ENCODE results near the gene LSM4. TPM values are rescaled to one million over a fixed set of nuclear protein-coding genes. Genes with fewer than 3 reads are reported as not detected.

LSM4 gene
- total and polyA plus RNA-seq, 2 of the 4 experiments (the other 2 are of a cell fraction) = 44.8 to 118 TPM

GRCh38 chr19:18332917-18333530 is 10.1 kb upstream of the LSM4 start:
- POLR2A ChIA-PET (ENCODE audit: unreplicated experiment) = no interaction called here
- DNase-seq = no peak
- Histone ChIP-seq H2AFZ (replicated peaks; ENCODE audit: low read length, poor library complexity) (peak overlapping the region; percentile 5), H3K4me2 (ENCODE audit: low read depth, low read length) (no peak overlapping the region), H3K79me1 (ENCODE audit: low read depth in 1 of 2, low read length in 2 of 2) (peaks cover 0 to 4% of the 10 kb centered on the region in 2 experiments; a peak in 1 of 4 replicates), H3K36me3 (ENCODE audit: control insufficient read depth, insufficient read depth, low read length) (no peaks in the 10 kb centered on the region), H4K8ac (ENCODE audit: low read depth in 2 of 2, low read length in 2 of 2) (no peak overlapping the region), H3K56ac (ENCODE audit: extremely low read depth, insufficient read depth, low read length) (no peak overlapping the region), H3K14ac (replicated peaks; ENCODE audit: low read depth, low read length) (no peak overlapping the region), H4K20me1 (ENCODE audit: insufficient read depth, low read length) (no peaks in the 10 kb centered on the region), H3K27ac (ENCODE audit: insufficient read depth, low read length) (no peak overlapping the region), H3K18ac (ENCODE audit: low read depth, low read length) (no peak overlapping the region), H2BK5ac (ENCODE audit: low read depth, low read length, poor library complexity, severe bottlenecking) (no peak overlapping the region), H3K4me1 (ENCODE audit: control insufficient read depth, insufficient read depth, low read length) (peaks cover 3% of the 10 kb centered on the region), H3K9me3 (ENCODE audit: control insufficient read depth, insufficient read depth, low read length) (no peaks in the 10 kb centered on the region), H3K9me1 (ENCODE audit: insufficient read depth, low read length) (0 out of 2 replicates have a peak, but pooled peaks cover 6% of the 10 kb centered on the region), H2BK120ac (ENCODE audit: low read depth, low read length) (no peak overlapping the region), H2AK9ac (replicated peaks; ENCODE audit: low read depth, low read length, poor library complexity) (no peak overlapping the region), H3K4ac (ENCODE audit: low read depth, low read length) (no peak overlapping the region), H2BK15ac (ENCODE audit: low read depth, low read length) (no peak overlapping the region), H3K27me3 (ENCODE audit: control insufficient read depth, insufficient read depth, low read length) (no peaks in the 10 kb centered on the region; the same call in 1 of the 2 replicates), H3K9ac (ENCODE audit: low read depth, low read length) (no peak overlapping the region), H4K5ac (ENCODE audit: low read depth, low read length) (no peak overlapping the region), H2BK20ac (ENCODE audit: low read depth, low read length) (no peak overlapping the region), H2AK5ac (ENCODE audit: low read depth, low read length) (peak overlapping the region; percentile 28; the same call in 1 of the 2 replicates), H3K4me3 (ENCODE audit: insufficient read depth, low read depth, low read length) (no peak overlapping the region), H4K91ac (ENCODE audit: insufficient read depth, low read depth, low read length) (no peak overlapping the region), H3K23ac (ENCODE audit: low read depth, low read length) (no peak overlapping the region)
- intact Hi-C loops (cut with micrococcal nuclease) = no loop called here
- ATAC-seq (ENCODE audit: low read depth) = no peak
- dilution Hi-C loops (cut with HindIII; ENCODE audit: low sequenced_read_pairs, unreplicated experiment) = no loop called here
- BruUV-seq (replicated peaks) = no TSS peak
- 73% methylated on average over 10 of the region's 15 CpGs; no CpG with 5 or more reads in 1 of the 2 experiments for WGBS, 2 experiments (ENCODE audit: extremely low coverage in 2 of 2, insufficient read length in 1 of 2)
- no peak for TF ChIP-seq BHLHE40 (IDR thresholded peaks at IDR 0.05; ENCODE audit: low read depth, low read length)
- CTCF ChIA-PET = interaction anchor here (1.2 kb wide), 1 partner anchor 53 kb away, joined by 4 read pairs; no protein-coding TSS in a partner anchor
- in situ Hi-C loops (cut with MboI; ENCODE audit: low sequenced_read_pairs) = no loop called here

Data from IMR-90 (cell line).